ENCODE data around the gene CD320.
"Not testable (repeated sequence)": the region's sequence is repeated elsewhere in the genome, so short reads cannot be mapped to it uniquely, and the experiment has no call there.

CD320 gene

DNA sequence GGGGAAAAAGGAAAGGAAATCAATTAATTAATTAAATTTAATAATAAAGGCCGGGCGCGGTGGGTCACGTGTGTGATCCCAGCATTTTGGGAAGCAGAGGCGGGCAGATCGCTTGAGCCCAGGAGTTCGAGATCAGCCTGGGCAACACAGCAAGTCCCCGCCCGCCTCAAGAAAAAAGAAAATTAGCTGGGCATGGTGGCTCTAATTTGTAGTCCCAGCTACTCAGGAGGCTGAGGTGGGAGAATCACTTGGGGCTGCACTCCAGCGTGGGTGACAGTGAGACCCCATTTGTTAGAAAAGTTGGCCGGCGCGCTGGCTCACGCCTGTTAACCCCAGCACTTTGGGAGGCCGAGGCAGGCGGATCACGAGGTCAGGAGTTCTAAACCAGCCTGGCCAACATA lies 733 bp upstream of the CD320 start:
- no peak for DNase-seq (ENCODE audit: low read depth)

- no peak for DNase-seq (ENCODE audit: low read depth)
Observed at GRCh38 chr19:8307400-8307964, 676 bp downstream of the CD320 start.

DNA sequence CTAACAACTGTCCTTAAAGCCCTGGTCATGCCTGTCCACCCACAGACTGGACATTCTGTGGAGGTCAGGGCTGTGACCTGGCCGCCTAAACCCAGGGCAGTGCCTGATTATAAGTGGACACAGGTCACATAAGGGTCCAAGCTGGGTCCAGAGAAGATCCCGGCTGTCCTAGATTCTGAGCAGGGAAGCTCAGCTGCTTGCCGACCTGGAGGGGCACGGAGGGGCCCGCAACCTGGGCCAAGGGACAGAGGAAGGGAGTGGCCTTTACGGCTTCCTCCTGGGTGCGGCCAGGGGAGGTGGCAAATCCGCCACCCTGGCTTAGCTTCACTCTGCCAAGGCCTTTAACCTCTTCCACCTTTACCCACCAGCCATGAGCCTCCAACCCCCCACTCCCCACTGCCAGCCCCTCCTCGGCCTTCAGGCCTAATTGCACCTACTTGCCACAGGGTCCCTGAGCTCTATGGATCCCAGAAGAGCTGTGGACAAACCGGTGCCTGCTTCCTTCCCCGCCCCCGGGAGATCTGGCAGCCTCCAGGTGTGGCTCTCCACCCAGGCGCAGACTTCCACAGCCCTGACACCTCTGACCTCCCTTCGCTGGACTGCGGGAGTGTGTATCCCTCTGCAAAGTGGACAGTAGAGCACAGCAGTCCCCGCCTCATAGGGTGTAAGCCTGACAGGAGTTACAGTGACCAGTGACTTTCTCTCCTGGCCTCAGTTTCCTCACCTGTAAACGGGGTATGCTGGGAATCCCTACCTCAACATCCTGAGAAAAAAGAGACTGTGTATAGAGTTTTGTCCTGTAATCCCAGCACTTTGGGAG lies 1.7 kb downstream of the CD320 start:
- DNase-seq (ENCODE audit: low read depth): no peak

- DNase-seq (ENCODE audit: low read depth): no peak
Observed at GRCh38 chr19:8305798-8306197, 2.4 kb downstream of the CD320 start.

GRCh38 chr19:8304841-8305621 lies 3.1 kb downstream of the CD320 start:
- peak; percentile 33 for DNase-seq (ENCODE audit: low read depth)

GRCh38 chr19:8302734-8303133 lies 5.4 kb downstream of the CD320 start:
- DNase-seq (ENCODE audit: low read depth): no peak

GRCh38 chr19:8302357-8302691 lies 5.8 kb downstream of the CD320 start:
- DNase-seq (ENCODE audit: low read depth): no peak

DNA sequence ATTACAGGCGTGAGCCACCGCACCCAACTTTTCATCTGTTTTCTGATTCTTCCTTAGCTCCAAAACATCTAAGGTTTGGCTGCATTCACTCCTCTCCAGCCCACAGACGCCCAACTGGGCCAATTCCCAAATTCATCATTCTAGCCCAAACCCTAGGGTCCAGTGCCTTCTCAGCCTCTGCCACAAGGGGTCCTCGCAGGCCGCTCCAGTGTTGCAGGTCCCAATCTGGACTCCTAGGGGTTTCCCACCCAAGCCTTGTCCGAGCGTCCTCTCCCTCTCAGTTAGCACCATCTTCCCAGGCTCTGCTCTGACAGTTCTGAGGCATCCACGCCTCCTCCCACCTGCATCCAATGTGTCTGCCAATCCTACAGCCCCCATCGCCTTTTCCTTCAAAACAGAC lies 16.8 kb downstream of the CD320 start:
- not testable (repeated sequence) for DNase-seq (ENCODE audit: low read depth)

- DNase-seq (ENCODE audit: low read depth): not testable (repeated sequence)
Observed at GRCh38 chr19:8276508-8276907, 31.6 kb downstream of the CD320 start.

DNA sequence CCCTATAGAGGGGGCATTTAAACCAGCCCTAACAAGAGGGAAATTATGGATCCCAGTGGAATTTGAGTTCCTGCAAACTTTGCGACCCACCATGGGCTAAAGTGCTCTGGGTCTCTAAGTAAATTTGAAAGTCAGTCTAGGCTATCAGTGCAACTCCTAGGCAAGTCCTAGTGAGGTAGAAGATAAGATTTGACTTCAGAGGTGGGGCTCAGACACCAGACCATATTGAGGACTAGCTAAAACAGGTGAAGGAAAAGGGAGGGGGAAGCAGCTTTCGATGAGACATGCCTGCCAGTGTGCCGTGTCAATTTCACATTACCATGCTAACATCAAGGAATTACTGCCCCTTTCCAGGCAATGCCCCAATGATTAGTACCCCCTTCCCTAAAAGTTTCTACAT lies 38.4 kb downstream of the CD320 start:
- DNase-seq (ENCODE audit: low read depth): no peak

GRCh38 chr19:8265872-8266271 lies 42.3 kb downstream of the CD320 start:
- DNase-seq (ENCODE audit: low read depth): no peak

DNA sequence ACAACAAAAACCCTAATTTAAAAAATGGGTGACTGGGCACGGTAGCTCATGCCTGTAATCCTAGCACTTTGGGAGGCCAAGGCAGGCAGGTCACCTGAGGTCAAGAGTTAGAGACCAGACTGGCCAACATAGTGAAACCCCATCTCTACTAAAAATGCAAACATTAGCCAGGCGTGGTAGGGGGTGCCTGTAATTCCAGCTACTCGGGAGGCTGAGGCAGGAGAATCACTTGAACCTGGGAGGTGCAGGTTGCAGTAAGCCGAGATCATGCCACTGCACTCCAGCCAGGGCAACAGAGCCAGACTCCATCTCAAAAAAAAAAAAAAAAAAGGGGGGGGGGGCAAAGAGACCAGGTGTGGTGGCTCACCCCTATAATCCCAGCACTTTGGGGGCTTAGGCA lies 43.9 kb downstream of the CD320 start:
- DNase-seq (ENCODE audit: low read depth): not testable (repeated sequence)

DNA sequence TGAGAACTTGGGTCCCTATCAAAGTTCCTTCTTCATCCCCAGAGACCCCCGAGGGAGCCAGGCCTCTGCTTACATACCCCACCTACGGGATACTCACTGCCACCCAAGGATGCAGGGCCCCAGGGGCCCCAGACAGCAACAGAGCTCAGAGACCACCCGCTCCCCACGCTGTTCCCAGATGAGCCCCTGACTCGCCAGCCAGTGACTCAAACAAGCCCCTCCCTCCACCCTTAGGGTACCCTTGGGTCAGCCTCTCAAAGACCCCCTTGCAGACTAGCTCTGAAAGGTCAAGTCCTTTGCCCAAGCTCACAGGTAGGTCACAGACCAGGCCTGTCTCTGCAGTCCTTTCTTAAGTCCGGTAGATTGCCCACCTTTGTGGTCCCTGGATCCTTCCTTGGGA lies 45.7 kb downstream of the CD320 start:
- DNase-seq (ENCODE audit: low read depth): no peak

DNA sequence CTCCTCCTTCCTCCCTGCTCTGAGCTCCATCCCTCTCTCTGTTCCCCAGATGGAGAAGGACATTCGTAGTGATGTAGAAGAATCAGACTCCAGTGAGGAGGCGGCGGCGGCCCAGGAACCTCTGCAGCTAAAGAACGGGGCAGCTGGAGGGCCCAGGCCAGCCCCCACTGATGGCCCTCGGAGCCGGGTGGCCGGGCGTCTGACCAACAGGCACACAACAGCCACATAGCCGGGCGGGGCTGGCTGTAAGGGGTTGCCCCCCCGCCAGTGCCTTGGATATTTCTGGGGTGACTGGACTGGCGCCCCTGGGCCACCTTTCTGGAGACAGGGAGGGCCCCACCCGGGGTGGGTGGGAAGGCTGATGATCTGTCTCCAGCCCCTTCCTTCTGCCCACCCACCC lies 46.3 kb downstream of the CD320 start:
- no peak for DNase-seq (ENCODE audit: low read depth)

- DNase-seq (ENCODE audit: low read depth): no peak
Observed at GRCh38 chr19:8261347-8261746, 46.8 kb downstream of the CD320 start.

DNA sequence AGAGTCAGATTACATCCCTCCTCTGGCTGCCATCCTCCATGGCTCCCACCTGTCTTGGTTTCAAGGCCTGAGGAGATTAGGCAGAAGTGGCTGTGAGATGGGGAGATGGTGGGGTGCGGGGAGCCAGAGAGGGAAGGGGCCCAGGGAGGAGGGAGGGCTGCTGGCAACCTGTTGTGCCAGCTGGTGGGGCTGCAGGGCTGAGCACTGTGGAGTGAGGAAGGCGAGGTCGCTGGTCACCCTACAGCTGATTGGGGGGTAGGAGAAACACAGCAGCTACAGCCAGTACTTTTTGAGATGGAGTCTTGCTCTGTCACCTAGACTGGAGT lies 48.3 kb downstream of the CD320 start:
- no peak for DNase-seq (ENCODE audit: low read depth)

DNA sequence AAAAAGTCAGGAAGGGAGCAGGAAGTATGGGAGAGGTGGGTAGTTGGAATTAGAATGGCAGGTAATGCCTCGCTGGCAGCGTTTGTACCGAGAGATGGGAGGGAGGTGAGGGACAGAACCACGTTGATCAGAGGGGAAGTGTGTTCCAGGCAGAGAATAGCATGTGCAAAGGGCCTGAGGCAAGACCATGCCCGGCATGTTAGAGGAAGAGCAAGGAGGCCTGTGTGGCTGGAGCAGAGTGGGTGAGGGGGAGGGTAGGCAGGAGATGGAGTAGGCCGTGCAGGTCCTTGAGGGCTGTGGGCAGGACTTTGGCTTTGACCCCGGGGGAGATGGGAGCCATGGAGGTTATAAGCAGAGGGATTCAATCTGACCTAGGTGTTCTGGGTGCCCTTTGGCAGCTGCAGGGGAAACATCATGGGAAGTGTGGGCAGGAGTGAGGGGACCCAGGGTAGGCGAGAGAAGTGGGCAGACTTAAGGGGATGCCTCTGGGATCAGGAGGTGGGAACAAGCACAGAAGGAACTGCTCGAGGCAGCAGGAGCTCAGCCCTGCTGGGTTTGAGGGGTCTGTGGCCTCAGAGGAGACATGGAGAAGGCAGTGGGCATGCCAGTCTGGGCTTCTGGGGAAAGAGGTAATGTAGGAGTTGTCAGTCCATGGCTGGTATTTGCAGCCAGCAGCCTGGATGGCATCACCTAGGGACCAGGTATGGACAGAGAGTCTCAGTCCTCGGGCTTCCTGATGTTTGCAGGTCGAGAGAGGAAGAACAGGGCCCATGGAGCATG lies 48.8 kb downstream of the CD320 start:
- no peak for DNase-seq (ENCODE audit: low read depth)

DNA sequence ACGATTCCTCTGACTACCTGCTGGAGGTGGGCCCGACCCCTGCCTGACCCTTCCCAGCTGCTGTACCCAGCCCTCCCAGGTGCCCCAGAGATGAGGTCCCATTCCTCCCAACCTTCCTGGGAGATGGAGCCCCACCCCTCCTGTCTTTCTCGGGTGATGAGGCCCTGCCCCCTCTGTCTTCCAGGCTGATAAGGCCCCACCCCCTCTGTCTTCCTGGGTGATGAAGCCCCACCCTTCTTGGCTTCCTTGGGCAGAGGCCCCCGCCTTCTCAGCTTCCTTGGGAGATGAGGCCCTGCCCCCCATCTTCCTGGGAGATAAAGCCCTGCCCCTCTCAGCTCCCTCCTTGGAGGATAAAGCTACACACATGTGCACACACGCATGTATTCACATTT lies 51.1 kb downstream of the CD320 start:
- peak; percentile 31 for DNase-seq (ENCODE audit: low read depth)

DNA sequence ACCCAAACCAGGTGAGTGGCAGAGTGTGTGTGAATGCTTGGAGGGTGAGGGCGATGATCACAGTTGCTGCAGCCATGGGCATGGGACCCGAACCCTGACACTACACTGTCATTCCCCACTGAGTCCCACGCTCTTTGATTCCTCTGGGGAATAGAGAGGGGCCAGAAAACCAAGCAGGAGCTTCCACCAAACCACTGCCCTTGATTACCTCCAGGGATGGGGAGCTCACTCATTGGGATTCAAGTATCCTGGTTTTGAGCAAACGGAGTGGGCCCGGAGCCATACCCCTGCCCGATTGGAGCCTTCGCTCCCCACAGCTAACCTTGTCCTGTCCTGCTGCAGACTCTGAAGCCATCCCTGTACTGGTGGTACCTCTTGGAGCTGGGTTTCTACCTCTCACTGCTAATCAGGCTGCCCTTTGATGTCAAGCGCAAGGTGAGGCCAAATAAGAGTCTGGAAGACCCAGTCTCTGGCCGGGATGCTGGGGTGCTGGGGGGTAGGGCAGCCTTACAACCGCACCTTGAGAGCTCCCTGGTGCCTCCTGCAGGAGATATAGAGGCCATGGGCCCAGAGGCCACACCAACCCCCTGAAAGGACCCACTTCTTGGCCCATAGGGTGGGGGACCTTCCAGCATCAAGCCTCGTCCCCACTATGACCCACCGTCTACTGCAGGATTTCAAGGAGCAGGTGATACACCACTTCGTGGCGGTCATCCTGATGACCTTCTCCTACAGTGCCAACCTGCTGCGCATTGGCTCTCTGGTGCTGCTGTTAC lies 51.7 kb downstream of the CD320 start:
- DNase-seq (ENCODE audit: low read depth): no peak

GRCh38 chr19:8255426-8256125 lies 52.6 kb downstream of the CD320 start:
- no peak for DNase-seq (ENCODE audit: low read depth)

GRCh38 chr19:8254286-8255001 lies 53.7 kb downstream of the CD320 start:
- DNase-seq (ENCODE audit: low read depth): no peak

Measured in ELR (cell line).